RWPE2 (cell line): ENCODE measurements around the gene TSSK1B.
"Not testable (repeated sequence)": the region's sequence is repeated elsewhere in the genome, so short reads cannot be mapped to it uniquely, and the experiment has no call there.

Experiments
- ATAC-seq: fragments of 200-7000 bp; cut with Tn5 transposase; 3 replicates; pipeline ENCODE4 v1.9.1; 2021; ENCODE audit warnings: low read depth
- DNase-seq: peaks from one replicate; pipeline ENCODE4 v3.0.0-alpha.2; 2020; ENCODE audit warnings: low spot score
- H3K27ac ChIP-seq: fragments of 450-650 bp; 2 replicates; pipeline ENCODE4 v1.5.1; 2017; ENCODE audit warnings: mild to moderate bottlenecking; ENCODE audit not compliant: poor library complexity, severe bottlenecking
- H3K27me3 ChIP-seq: fragments of 250-450 bp; sonication (Bioruptor Pico); 2 replicates; pipeline ENCODE4 v1.5.1; 2021; ENCODE audit warnings: mild to moderate bottlenecking, moderate library complexity; ENCODE audit not compliant: insufficient read depth, poor library complexity, severe bottlenecking
- H3K36me3 ChIP-seq: fragments of 250-450 bp; sonication (Bioruptor Pico); 2 replicates; pipeline ENCODE4 v1.5.1; 2020; ENCODE audit warnings: low read depth, mild to moderate bottlenecking, moderate library complexity
- H3K4me1 ChIP-seq: fragments of 250-450 bp; sonication (Bioruptor Pico); 2 replicates; pipeline ENCODE4 v1.5.1; 2021; ENCODE audit warnings: mild to moderate bottlenecking, moderate library complexity; ENCODE audit not compliant: insufficient read depth, poor library complexity, severe bottlenecking
- H3K4me3 ChIP-seq: fragments of 250-450 bp; sonication (Bioruptor Pico); 2 replicates; pipeline ENCODE4 v1.5.1; 2021; ENCODE audit warnings: mild to moderate bottlenecking, moderate library complexity; ENCODE audit not compliant: severe bottlenecking
- H3K9me3 ChIP-seq: fragments of 250-450 bp; sonication (Bioruptor Pico); 2 replicates; pipeline ENCODE4 v1.5.1; 2021; ENCODE audit warnings: mild to moderate bottlenecking, moderate library complexity; ENCODE audit not compliant: severe bottlenecking
- CTCF ChIP-seq: fragments of 450-650 bp; IDR thresholded peaks from one replicate; pipeline ENCODE4 v1.5.1; 2017; ENCODE audit warnings: mild to moderate bottlenecking, moderate library complexity; ENCODE audit not compliant: poor library complexity, severe bottlenecking

Gene TSSK1B

GRCh38 chr5:113463032-113463431 lies 28.2 kb upstream of the TSSK1B start:
- H3K36me3 ChIP-seq = no peaks in the 10 kb centered on the region
- ATAC-seq = 0 out of 3 replicates have a peak, but pooled peaks have one; percentile 29
- H3K27ac ChIP-seq = no peak overlapping the region
- no peaks in the 10 kb centered on the region for H3K4me1 ChIP-seq
- TF ChIP-seq CTCF = no peak
- H3K4me3 ChIP-seq = no peak overlapping the region
- H3K9me3 ChIP-seq = no peaks in the 10 kb centered on the region
- no peak for DNase-seq
- no peaks in the 10 kb centered on the region for H3K27me3 ChIP-seq

GRCh38 chr5:113457106-113457505 lies 22.3 kb upstream of the TSSK1B start:
- not testable (repeated sequence) for H3K4me3 ChIP-seq, H3K27me3 ChIP-seq, DNase-seq, H3K9me3 ChIP-seq, ATAC-seq, H3K27ac ChIP-seq, H3K4me1 ChIP-seq, H3K36me3 ChIP-seq

- no peaks in the 10 kb centered on the region for H3K27me3 ChIP-seq
- H3K4me3 ChIP-seq = no peak overlapping the region
- no peak for DNase-seq
- no peaks in the 10 kb centered on the region for H3K36me3 ChIP-seq
- TF ChIP-seq CTCF = no peak
- H3K27ac ChIP-seq = no peak overlapping the region
- H3K9me3 ChIP-seq = no peaks in the 10 kb centered on the region
- no peak for ATAC-seq
- no peaks in the 10 kb centered on the region for H3K4me1 ChIP-seq
These were observed 18.2 kb upstream of the TSSK1B start for GRCh38 chr5:113452941-113453340.

GRCh38 chr5:113451797-113452196 lies 17.0 kb upstream of the TSSK1B start:
- no peak for DNase-seq
- H3K27me3 ChIP-seq = no peaks in the 10 kb centered on the region

GRCh38 chr5:113450929-113451328 lies 16.1 kb upstream of the TSSK1B start:
- Histone ChIP-seq H3K4me3 (no peak overlapping the region), H3K27me3 (no peaks in the 10 kb centered on the region), H3K27ac (no peak overlapping the region), H3K4me1 (no peaks in the 10 kb centered on the region), H3K9me3 (no peaks in the 10 kb centered on the region), H3K36me3 (no peaks in the 10 kb centered on the region)
- TF ChIP-seq CTCF = no peak
- ATAC-seq (no peak), DNase-seq (no peak)

More at GRCh38 chr5:113451797-113452196, 17.0 kb upstream of the TSSK1B start:
- TF ChIP-seq CTCF = no peak
- Histone ChIP-seq H3K36me3 (no peaks in the 10 kb centered on the region), H3K4me3 (no peak overlapping the region), H3K9me3 (no peaks in the 10 kb centered on the region), H3K27ac (no peak overlapping the region), H3K4me1 (no peaks in the 10 kb centered on the region)
- ATAC-seq = no peak
